ENCODE measurements around the gene NBR1. TPM values are rescaled to one million over a fixed set of nuclear protein-coding genes. Genes with fewer than 3 reads are reported as not detected.

NBR1 gene
- total and polyA plus RNA-seq, 3 donors from 2014 or later = 146 to 302 (median 244) TPM

DNA sequence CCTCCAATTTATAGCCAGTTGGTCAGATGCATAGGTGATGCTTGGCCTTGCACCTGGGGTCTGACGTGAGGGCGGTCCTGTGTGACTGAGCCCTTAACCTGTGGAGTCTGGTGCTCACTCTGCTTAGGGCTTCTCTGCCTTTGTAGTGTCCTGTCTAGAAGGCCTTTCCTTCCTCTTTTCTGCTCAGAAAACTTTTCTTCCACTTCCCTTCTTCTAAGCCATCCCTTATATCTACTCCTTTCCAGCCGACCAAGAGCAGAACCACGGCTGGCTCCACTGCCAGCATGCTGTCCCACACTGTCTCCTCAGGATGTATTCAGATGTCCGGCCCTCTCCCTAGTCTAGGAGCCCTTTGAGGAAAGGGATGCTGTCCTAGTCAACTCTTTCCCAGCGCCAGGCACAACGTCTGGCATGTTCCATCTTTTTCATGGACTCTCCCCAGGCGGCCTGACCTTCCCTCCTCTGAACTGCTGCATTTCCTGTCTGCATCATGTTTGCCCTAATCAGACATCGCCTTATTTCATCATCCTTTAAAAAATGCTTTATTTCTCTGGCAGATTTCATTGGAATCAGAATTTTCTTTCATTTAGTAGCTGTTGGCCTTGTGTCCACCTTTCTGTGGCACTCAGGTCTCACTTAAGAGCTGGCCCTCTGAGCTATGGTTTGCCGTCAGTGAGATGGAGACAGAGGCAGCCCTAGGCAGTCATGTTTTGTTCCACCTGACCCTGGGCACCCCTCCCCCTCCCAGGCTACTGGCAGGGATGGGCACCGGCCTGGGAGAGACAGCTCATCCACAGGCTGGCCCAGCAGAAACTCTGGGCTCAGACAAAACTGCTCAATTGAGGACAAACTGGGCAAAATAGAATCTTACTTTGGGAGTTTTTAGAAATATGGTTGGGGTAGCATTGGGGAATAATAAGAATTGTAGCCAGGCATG, 30.4 kb upstream of the NBR1 start:
- no peaks in the 10 kb centered on the region for H3K9me3 ChIP-seq
- H3K36me3 ChIP-seq (ENCODE audit: low read depth, missing control alignments) = no peaks in the 10 kb centered on the region
- no peak overlapping the region for H3K4me3 ChIP-seq
- WGBS, 2 donors = 86 to 90% methylated on average over 10 to 11 of the region's 11 CpGs
- H3K4me1 ChIP-seq = no peaks in the 10 kb centered on the region
- H3K27ac ChIP-seq = no peak overlapping the region
- intact Hi-C loops (cut with DNase I; ENCODE audit: low total_unique reads) = no loop called here
- no peak for DNase-seq
- TF ChIP-seq CTCF (IDR thresholded peaks at IDR 0.05) (no peak), POLR2A (IDR thresholded peaks at IDR 0.05) (no peak)
- no peaks in the 10 kb centered on the region for H3K27me3 ChIP-seq

GRCh38 chr17:43142153-43142552, 28.9 kb upstream of the NBR1 start:
- TF ChIP-seq POLR2A (IDR thresholded peaks at IDR 0.05) (no peak), CTCF (IDR thresholded peaks at IDR 0.05) (no peak)
- intact Hi-C loops (cut with DNase I; ENCODE audit: low total_unique reads) = no loop called here
- no peaks in the 10 kb centered on the region for H3K27me3 ChIP-seq
- no peaks in the 10 kb centered on the region for H3K36me3 ChIP-seq (ENCODE audit: low read depth, missing control alignments)
- no peak overlapping the region for H3K27ac ChIP-seq
- no peak overlapping the region for H3K4me3 ChIP-seq
- H3K4me1 ChIP-seq = no peaks in the 10 kb centered on the region
- no peaks in the 10 kb centered on the region for H3K9me3 ChIP-seq
- no peak for DNase-seq
- WGBS, 2 donors = 59 to 81% methylated on average over 5 of the region's 5 CpGs

GRCh38 chr17:43143201-43143600, 27.8 kb upstream of the NBR1 start:
- Histone ChIP-seq H3K27me3 (no peaks in the 10 kb centered on the region), H3K36me3 (ENCODE audit: low read depth, missing control alignments) (no peaks in the 10 kb centered on the region), H3K4me1 (no peaks in the 10 kb centered on the region), H3K9me3 (no peaks in the 10 kb centered on the region), H3K27ac (no peak overlapping the region), H3K4me3 (no peak overlapping the region)
- TF ChIP-seq POLR2A (IDR thresholded peaks at IDR 0.05) (no peak), CTCF (IDR thresholded peaks at IDR 0.05) (no peak)
- intact Hi-C loops (cut with DNase I; ENCODE audit: low total_unique reads) = no loop called here
- DNase-seq = no peak
- WGBS, 2 donors = 61 to 77% methylated on average over 5 of the region's 5 CpGs

DNA sequence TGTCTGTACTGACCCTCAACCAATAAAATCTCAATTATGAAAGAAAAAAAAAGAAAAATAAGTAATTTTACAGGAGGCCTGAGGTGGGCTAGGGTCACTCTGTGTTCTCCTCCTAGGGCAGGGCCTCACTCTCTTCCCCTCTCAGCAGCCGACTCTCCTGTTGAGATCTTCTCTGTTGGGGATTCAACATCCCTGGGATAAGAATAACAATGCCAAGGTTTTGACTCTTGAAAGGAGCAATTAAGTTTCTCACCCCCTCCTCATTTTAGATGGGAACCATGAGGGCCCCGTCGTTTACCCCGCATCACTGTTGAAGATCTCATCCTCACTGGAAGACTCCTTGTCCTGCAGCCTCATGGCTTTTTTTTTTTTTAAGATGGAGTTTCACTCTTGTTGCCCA, 24.4 kb upstream of the NBR1 start:
- TF ChIP-seq POLR2A (IDR thresholded peaks at IDR 0.05) (no peak), CTCF (IDR thresholded peaks at IDR 0.05) (no peak)
- Histone ChIP-seq H3K9me3 (no peaks in the 10 kb centered on the region), H3K4me1 (no peaks in the 10 kb centered on the region), H3K27me3 (no peaks in the 10 kb centered on the region), H3K4me3 (no peak overlapping the region), H3K27ac (no peak overlapping the region), H3K36me3 (ENCODE audit: low read depth, missing control alignments) (no peaks in the 10 kb centered on the region)
- intact Hi-C loops (cut with DNase I; ENCODE audit: low total_unique reads) = no loop called here
- no peak for DNase-seq
- 88 to 91% methylated on average over 4 of the region's 4 CpGs for WGBS, 2 donors
